DND-41 (cell line): Measurements from ENCODE around the gene DNAJC6.

Source experiments
- ATAC-seq: fragments of 200-7000 bp; cut with Tn5 transposase; 3 replicates; pipeline ENCODE4 v1.9.1; 2021; ENCODE audit warnings: low read depth; ENCODE audit not compliant: insufficient read depth
- DNase-seq: peaks from one replicate; pipeline ENCODE4 v3.0.0-alpha.2; 2020
- H2AFZ ChIP-seq: 2 replicates; pipeline ENCODE4 v1.6.0; 2012; ENCODE audit warnings: low read depth, low read length
- H3K27ac ChIP-seq: 2 replicates; pipeline ENCODE4 v1.5.1; 2012; ENCODE audit warnings: low read length, inconsistent platforms
- H3K27me3 ChIP-seq: fragments of 200-600 bp; sonication (generic); 2 replicates; pipeline ENCODE4 v1.6.0; 2012; ENCODE audit warnings: low read length, mild to moderate bottlenecking, inconsistent platforms; ENCODE audit not compliant: insufficient read depth, poor library complexity
- H3K36me3 ChIP-seq: 2 replicates; pipeline ENCODE4 v1.5.1; 2012; ENCODE audit warnings: low read length, inconsistent platforms; ENCODE audit not compliant: insufficient read depth
- H3K4me1 ChIP-seq: 2 replicates; pipeline ENCODE4 v1.5.1; 2012; ENCODE audit warnings: mild to moderate bottlenecking, low read length; ENCODE audit not compliant: insufficient read depth
- H3K4me2 ChIP-seq: 2 replicates; pipeline ENCODE4 v1.6.0; 2012; ENCODE audit warnings: mild to moderate bottlenecking, moderate library complexity, low read length, inconsistent platforms; ENCODE audit not compliant: insufficient read depth
- H3K4me3 ChIP-seq, 2 experiments: fragments of 200-600 bp in 1 of 2; shearing (Covaris generic) in 1 of 2; 2 replicates each; pipeline ENCODE4 v1.5.1; 2012 to 2016; ENCODE audit warnings: inconsistent platforms in 2 of 2, low read length in 2 of 2, mild to moderate bottlenecking in 2 of 2, low read depth in 1 of 2, moderate library complexity in 1 of 2
- H3K79me2 ChIP-seq: 2 replicates; pipeline ENCODE4 v1.6.0; 2012; ENCODE audit warnings: low read length, inconsistent platforms; ENCODE audit not compliant: insufficient read depth
- H3K9ac ChIP-seq: 2 replicates; pipeline ENCODE4 v1.6.0; 2012; ENCODE audit warnings: low read depth, mild to moderate bottlenecking, inconsistent platforms, low read length, moderate library complexity
- H3K9me3 ChIP-seq: 2 replicates; pipeline ENCODE4 v1.5.1; 2012; ENCODE audit warnings: low read length, moderate library complexity, mild to moderate bottlenecking, inconsistent platforms; ENCODE audit not compliant: insufficient read depth, severe bottlenecking
- H4K20me1 ChIP-seq: 2 replicates; pipeline ENCODE4 v1.6.0; 2012; ENCODE audit warnings: low read length; ENCODE audit not compliant: insufficient read depth
- EZH2 ChIP-seq: IDR thresholded peaks from 3 replicates; pipeline ENCODE4 v1.6.1; 2012; ENCODE audit warnings: borderline replicate concordance, low read depth, mild to moderate bottlenecking, moderate library complexity, low read length, inconsistent platforms; ENCODE audit not compliant: severe bottlenecking
- TF ChIP-seq, protein P1 (sequence below): IDR thresholded peaks from 2 replicates; pipeline ENCODE4 v1.5.1; 2012; ENCODE audit warnings: borderline replicate concordance, low read length, moderate library complexity, mild to moderate bottlenecking; ENCODE audit not compliant: poor library complexity, severe bottlenecking; ENCODE audit errors: extremely low read depth

Gene DNAJC6

DNA sequence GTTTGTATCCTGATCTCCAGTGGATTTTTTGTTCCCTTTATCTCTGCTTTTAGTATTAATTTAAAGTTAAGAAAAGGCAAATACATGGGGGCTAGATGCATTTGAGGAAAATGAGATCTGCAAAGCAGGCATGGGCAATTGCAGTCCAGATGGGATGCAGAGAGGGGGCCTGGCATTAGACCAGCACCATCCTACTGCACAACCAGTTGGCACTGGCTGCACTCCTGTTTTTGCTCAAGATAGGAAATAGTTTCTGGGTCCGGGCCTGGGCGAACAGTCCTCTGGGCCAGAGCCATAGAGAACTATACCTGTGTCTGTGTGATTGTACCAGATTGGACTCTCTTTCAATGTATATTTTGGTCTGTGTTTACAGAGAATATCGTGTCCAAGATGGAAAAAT lies 77.1 kb downstream of the DNAJC6 start:
- Histone ChIP-seq H3K9me3 (no peaks in the 10 kb centered on the region), H3K79me2 (no peaks in the 10 kb centered on the region), H3K4me2 (no peak overlapping the region), H4K20me1 (no peaks in the 10 kb centered on the region), H3K27ac (no peak overlapping the region), H2AFZ (no peak overlapping the region), H3K4me1 (no peaks in the 10 kb centered on the region), H3K27me3 (no peaks in the 10 kb centered on the region), H3K4me3 (no peak overlapping the region), H3K9ac (no peak overlapping the region), H3K36me3 (peaks cover 4% of the 10 kb centered on the region; the same call in 1 of the 2 replicates)
- TF ChIP-seq, protein P1, sequence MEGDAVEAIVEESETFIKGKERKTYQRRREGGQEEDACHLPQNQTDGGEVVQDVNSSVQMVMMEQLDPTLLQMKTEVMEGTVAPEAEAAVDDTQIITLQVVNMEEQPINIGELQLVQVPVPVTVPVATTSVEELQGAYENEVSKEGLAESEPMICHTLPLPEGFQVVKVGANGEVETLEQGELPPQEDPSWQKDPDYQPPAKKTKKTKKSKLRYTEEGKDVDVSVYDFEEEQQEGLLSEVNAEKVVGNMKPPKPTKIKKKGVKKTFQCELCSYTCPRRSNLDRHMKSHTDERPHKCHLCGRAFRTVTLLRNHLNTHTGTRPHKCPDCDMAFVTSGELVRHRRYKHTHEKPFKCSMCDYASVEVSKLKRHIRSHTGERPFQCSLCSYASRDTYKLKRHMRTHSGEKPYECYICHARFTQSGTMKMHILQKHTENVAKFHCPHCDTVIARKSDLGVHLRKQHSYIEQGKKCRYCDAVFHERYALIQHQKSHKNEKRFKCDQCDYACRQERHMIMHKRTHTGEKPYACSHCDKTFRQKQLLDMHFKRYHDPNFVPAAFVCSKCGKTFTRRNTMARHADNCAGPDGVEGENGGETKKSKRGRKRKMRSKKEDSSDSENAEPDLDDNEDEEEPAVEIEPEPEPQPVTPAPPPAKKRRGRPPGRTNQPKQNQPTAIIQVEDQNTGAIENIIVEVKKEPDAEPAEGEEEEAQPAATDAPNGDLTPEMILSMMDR, result no peak
- TF ChIP-seq EZH2, result no peak
- DNase-seq, result no peak
- ATAC-seq, result no peak

DNA sequence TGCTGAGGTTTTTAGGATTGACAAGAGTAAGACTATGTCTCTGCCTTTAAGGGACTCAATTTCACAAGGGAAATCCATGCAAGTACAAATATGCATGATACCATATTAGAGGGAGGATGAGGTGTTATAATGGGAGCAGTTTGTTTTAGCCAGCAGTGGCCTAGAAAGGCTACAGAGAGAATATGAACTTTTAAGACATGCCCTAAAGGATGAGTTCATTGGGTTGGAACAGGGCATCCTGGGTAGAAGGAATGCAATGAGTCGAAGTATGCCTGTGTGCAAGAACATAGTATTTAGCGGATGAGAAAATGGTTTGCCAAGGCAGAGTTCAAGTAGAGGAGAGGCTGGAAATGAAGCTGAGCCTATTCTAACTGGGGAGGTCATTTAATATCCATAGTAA lies 78.5 kb downstream of the DNAJC6 start:
- Histone ChIP-seq H3K4me2 (no peak overlapping the region), H3K79me2 (no peaks in the 10 kb centered on the region), H3K36me3 (peaks cover 11% of the 10 kb centered on the region; the same call in 1 of the 2 replicates), H2AFZ (no peak overlapping the region), H3K27me3 (no peaks in the 10 kb centered on the region), H3K27ac (no peak overlapping the region), H3K4me1 (no peaks in the 10 kb centered on the region), H4K20me1 (no peaks in the 10 kb centered on the region), H3K9me3 (no peaks in the 10 kb centered on the region), H3K4me3 (no peak overlapping the region), H3K9ac (no peak overlapping the region)
- no peak for DNase-seq
- ATAC-seq, result no peak
- TF ChIP-seq EZH2, result no peak
- TF ChIP-seq, protein P1, result no peak

DNA sequence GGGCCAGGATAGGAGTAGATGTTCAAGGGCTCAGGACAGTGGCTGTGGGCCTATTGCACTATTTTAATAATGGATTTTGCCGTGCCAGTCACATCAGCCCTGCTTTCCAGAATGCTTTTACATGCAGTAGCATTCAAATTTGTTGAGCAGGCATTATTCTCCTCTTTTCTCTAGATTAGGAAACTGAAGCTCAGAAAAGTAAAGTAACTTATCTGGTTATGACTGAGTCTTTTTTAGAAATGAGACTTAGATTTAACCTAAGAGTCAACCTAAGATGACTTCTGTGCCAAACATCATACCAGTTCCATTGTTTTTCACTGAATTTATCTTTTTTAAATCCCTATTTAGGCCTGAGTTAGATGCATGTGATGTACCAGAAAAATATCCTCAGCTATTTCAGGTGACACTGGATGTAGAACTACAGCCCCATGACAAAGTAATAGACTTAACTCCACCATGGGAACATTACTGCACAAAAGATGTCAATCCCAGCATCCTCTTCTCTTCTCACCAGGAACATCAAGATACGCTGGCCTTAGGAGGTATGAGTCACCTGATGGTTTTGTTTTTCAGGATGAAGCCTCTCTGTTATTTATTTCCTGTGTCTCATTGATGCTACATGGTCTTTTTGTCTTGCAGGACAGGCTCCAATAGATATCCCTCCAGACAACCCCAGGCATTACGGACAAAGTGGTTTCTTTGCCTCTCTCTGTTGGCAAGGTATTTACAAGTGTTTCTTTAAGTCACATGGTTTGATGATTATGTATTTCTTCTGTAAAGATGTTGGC lies 79.8 kb downstream of the DNAJC6 start:
- Histone ChIP-seq H2AFZ (no peak overlapping the region), H3K9ac (no peak overlapping the region), H3K79me2 (no peaks in the 10 kb centered on the region), H3K4me1 (no peaks in the 10 kb centered on the region), H3K36me3 (peaks cover 18% of the 10 kb centered on the region; the same call in 1 of the 2 replicates), H3K9me3 (no peaks in the 10 kb centered on the region), H3K27ac (no peak overlapping the region), H3K4me3 (no peak overlapping the region), H3K4me2 (no peak overlapping the region), H4K20me1 (no peaks in the 10 kb centered on the region), H3K27me3 (no peaks in the 10 kb centered on the region)
- ATAC-seq, result no peak
- TF ChIP-seq, protein P1, result no peak
- no peak for TF ChIP-seq EZH2
- DNase-seq, result no peak
